ENCODE results near the gene ETFA.

ETFA gene

GRCh38 chr15:76341366-76342057 lies 30.2 kb upstream of the ETFA start:
- TF ChIP-seq CTCF (conservative IDR thresholded peaks at IDR 0.05; ENCODE audit: low read depth, low read length): no peak
- H3K4me1 ChIP-seq (ENCODE audit: low read depth, poor library complexity, severe bottlenecking): no peaks in the 10 kb centered on the region
- H3K27ac ChIP-seq: no peak overlapping the region
- no peak overlapping the region for H3K9ac ChIP-seq
- no peak overlapping the region for H3K4me2 ChIP-seq
- H2AFZ ChIP-seq (ENCODE audit: low read depth): no peak overlapping the region
- no peaks in the 10 kb centered on the region for H3K36me3 ChIP-seq (ENCODE audit: insufficient read depth)
- no peaks in the 10 kb centered on the region for H4K20me1 ChIP-seq (ENCODE audit: insufficient read depth)
- no peak overlapping the region for H3K4me3 ChIP-seq (IDR thresholded peaks at IDR 0.05; ENCODE audit: insufficient read depth, low read depth, low read length)
- no peaks in the 10 kb centered on the region for H3K27me3 ChIP-seq (ENCODE audit: insufficient read depth, low read depth)
- no peaks in the 10 kb centered on the region for H3K79me2 ChIP-seq (ENCODE audit: insufficient read depth, low read depth)

- no peak for TF ChIP-seq CTCF (conservative IDR thresholded peaks at IDR 0.05; ENCODE audit: low read depth, low read length)
- H2AFZ ChIP-seq (ENCODE audit: low read depth): no peak overlapping the region
- H3K9ac ChIP-seq: no peak overlapping the region
- no peaks in the 10 kb centered on the region for H4K20me1 ChIP-seq (ENCODE audit: insufficient read depth)
- H3K36me3 ChIP-seq (ENCODE audit: insufficient read depth): no peaks in the 10 kb centered on the region
- H3K4me3 ChIP-seq (IDR thresholded peaks at IDR 0.05; ENCODE audit: insufficient read depth, low read depth, low read length): no peak overlapping the region
- H3K27me3 ChIP-seq (ENCODE audit: insufficient read depth, low read depth): no peaks in the 10 kb centered on the region
- no peaks in the 10 kb centered on the region for H3K79me2 ChIP-seq (ENCODE audit: insufficient read depth, low read depth)
- H3K27ac ChIP-seq: no peak overlapping the region
- no peaks in the 10 kb centered on the region for H3K4me1 ChIP-seq (ENCODE audit: low read depth, poor library complexity, severe bottlenecking)
- no peak overlapping the region for H3K4me2 ChIP-seq
These were observed 29.6 kb upstream of the ETFA start for GRCh38 chr15:76340803-76341365.

- no peaks in the 10 kb centered on the region for H4K20me1 ChIP-seq (ENCODE audit: insufficient read depth)
- H3K4me3 ChIP-seq (IDR thresholded peaks at IDR 0.05; ENCODE audit: insufficient read depth, low read depth, low read length): no peak overlapping the region
- no peak overlapping the region for H3K9ac ChIP-seq
- H3K79me2 ChIP-seq (ENCODE audit: insufficient read depth, low read depth): no peaks in the 10 kb centered on the region
- no peak overlapping the region for H2AFZ ChIP-seq (ENCODE audit: low read depth)
- no peaks in the 10 kb centered on the region for H3K36me3 ChIP-seq (ENCODE audit: insufficient read depth)
- H3K4me2 ChIP-seq: no peak overlapping the region
- TF ChIP-seq CTCF (conservative IDR thresholded peaks at IDR 0.05; ENCODE audit: low read depth, low read length): no peak
- H3K27me3 ChIP-seq (ENCODE audit: insufficient read depth, low read depth): no peaks in the 10 kb centered on the region
- H3K27ac ChIP-seq: no peak overlapping the region
- H3K4me1 ChIP-seq (ENCODE audit: low read depth, poor library complexity, severe bottlenecking): peaks cover 4% of the 10 kb centered on the region
These were observed 29.0 kb upstream of the ETFA start for GRCh38 chr15:76340198-76340802.

DNA sequence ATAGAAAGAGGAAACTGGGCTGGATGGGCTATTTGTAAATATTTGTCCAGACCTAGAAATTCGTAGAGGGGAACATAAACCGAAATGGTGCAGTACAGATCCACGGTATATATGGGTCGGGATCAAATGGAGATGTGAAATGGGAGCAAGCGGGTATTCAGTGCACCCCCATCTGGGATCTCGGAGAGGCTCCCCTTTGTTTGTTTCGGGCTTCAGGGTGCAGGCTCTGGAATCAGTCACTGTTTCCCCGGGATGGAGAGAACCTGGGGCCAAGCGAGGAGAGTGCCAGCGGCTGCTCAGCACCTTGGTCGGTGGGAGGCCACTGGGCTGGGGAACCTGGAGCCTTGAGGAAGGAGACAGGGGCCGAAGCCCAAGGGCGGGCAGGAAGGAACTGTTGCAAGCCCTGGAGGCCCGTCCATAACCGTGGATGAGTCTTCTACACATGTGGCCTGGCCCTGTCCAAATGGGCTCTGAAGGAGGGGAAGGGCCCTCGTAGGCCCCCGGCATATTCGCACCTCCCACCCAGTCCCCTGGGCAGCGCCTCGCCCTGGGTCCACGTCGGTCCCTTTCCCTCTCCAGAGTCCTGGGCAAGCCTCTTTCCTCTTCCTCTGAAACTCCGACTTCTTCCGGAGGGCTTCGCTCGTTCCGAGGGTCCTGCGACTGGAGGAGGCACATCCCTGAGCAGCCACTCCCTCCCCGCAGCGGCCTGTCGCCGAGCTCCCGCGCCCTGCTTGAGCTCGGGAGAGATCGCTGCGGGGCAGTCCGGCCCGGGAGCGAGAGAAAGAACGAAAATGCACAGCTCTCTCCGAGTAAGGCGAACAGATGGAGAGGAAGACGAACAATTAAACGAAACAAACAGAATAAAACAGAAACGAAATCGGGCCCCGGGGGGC lies 28.3 kb upstream of the ETFA start:
- Histone ChIP-seq H3K27ac (no peak overlapping the region), H3K9ac (no peak overlapping the region), H3K27me3 (ENCODE audit: insufficient read depth, low read depth) (no peaks in the 10 kb centered on the region), H3K36me3 (ENCODE audit: insufficient read depth) (no peaks in the 10 kb centered on the region), H3K4me1 (ENCODE audit: low read depth, poor library complexity, severe bottlenecking) (peaks cover 4% of the 10 kb centered on the region), H4K20me1 (ENCODE audit: insufficient read depth) (no peaks in the 10 kb centered on the region), H2AFZ (ENCODE audit: low read depth) (no peak overlapping the region), H3K4me3 (IDR thresholded peaks at IDR 0.05; ENCODE audit: insufficient read depth, low read depth, low read length) (no peak overlapping the region), H3K4me2 (no peak overlapping the region), H3K79me2 (ENCODE audit: insufficient read depth, low read depth) (no peaks in the 10 kb centered on the region)
- no peak for TF ChIP-seq CTCF (conservative IDR thresholded peaks at IDR 0.05; ENCODE audit: low read depth, low read length)

Data from KMS-11 (cell line).